Upper lobe of right lung (tissue), 1 donor: ENCODE data around the gene FAM53B. TPM values are rescaled to one million over a fixed set of nuclear protein-coding genes. Genes with fewer than 3 reads are reported as not detected.

Experiments
- ATAC-seq: fragments of 200-7000 bp; cut with Tn5 transposase; one replicate; pipeline ENCODE4 v1.9.1; 2020; ENCODE audit warnings: mild to moderate bottlenecking, moderate library complexity
- DNase-seq: peaks from one replicate; pipeline ENCODE4 v3.0.0-alpha.2; 2020
- H3K27ac ChIP-seq: fragments of 200-600 bp; one replicate; pipeline ENCODE4 v1.8.0; 2022
- H3K27me3 ChIP-seq: fragments of 200-600 bp; one replicate; pipeline ENCODE4 v1.8.0; 2022; ENCODE audit warnings: mild to moderate bottlenecking
- H3K36me3 ChIP-seq: fragments of 200-600 bp; one replicate; pipeline ENCODE4 v1.8.0; 2022
- H3K4me1 ChIP-seq: fragments of 200-600 bp; one replicate; pipeline ENCODE4 v1.8.0; 2022
- H3K4me3 ChIP-seq: fragments of 200-600 bp; one replicate; pipeline ENCODE4 v1.8.0; 2022; ENCODE audit warnings: mild to moderate bottlenecking
- H3K9me3 ChIP-seq: fragments of 200-600 bp; one replicate; pipeline ENCODE4 v1.8.0; 2022
- CTCF ChIP-seq: fragments of 200-600 bp; IDR thresholded peaks from one replicate; pipeline ENCODE4 v1.8.0; 2022; ENCODE audit warnings: antibody characterized with exemption
- intact Hi-C: fragments of 100-400 bp; cut with DNase I; formaldehyde crosslinking; loops from one replicate; pipeline ENCODE4 v1.11.0; 2022
- total RNA-seq: library from RNA; stranded (reverse); fragmentation: NEBNext Ultra II Directional; extraction: Animal tissue kit (Norgen Biotek cat#: 25700); gene quantifications from one replicate; pipeline ENCODE4 v1.2.1, GENCODE V29; 2021
- donor health status: DM: no; HTN: yes; CAD: no; lungs with severe emphysema.

Gene FAM53B
- total RNA-seq, 1 donor from 2014 or later, result 31.4 TPM

GRCh38 chr10:124578231-124579010 lies 165.8 kb downstream of the FAM53B start:
- DNase-seq, result no peak

GRCh38 chr10:124577651-124578050 lies 166.5 kb downstream of the FAM53B start:
- Histone ChIP-seq H3K4me1 (no peaks in the 10 kb centered on the region), H3K27ac (no peak overlapping the region), H3K4me3 (no peak overlapping the region), H3K27me3 (no peaks in the 10 kb centered on the region), H3K9me3 (no peaks in the 10 kb centered on the region), H3K36me3 (no peaks in the 10 kb centered on the region)
- ATAC-seq (no peak), DNase-seq (no peak)
- no peak for TF ChIP-seq CTCF
- intact Hi-C loops, result no loop called here

More at GRCh38 chr10:124578231-124579010, 165.8 kb downstream of the FAM53B start:
- Histone ChIP-seq H3K4me1 (no peaks in the 10 kb centered on the region), H3K27me3 (no peaks in the 10 kb centered on the region), H3K9me3 (no peaks in the 10 kb centered on the region), H3K36me3 (no peaks in the 10 kb centered on the region), H3K4me3 (no peak overlapping the region), H3K27ac (no peak overlapping the region)
- no peak for TF ChIP-seq CTCF
- intact Hi-C loops, result no loop called here
- peak; percentile 49 for ATAC-seq

- H3K27me3 ChIP-seq, result no peaks in the 10 kb centered on the region
- no peak overlapping the region for H3K27ac ChIP-seq
- H3K4me1 ChIP-seq, result no peaks in the 10 kb centered on the region
- no peak for DNase-seq
- intact Hi-C loops, result no loop called here
- no peak overlapping the region for H3K4me3 ChIP-seq
- no peak for TF ChIP-seq CTCF
- no peak for ATAC-seq
- H3K36me3 ChIP-seq, result no peaks in the 10 kb centered on the region
- H3K9me3 ChIP-seq, result no peaks in the 10 kb centered on the region
Observed at GRCh38 chr10:124576526-124577420, 167.4 kb downstream of the FAM53B start.

GRCh38 chr10:124575107-124576035 lies 168.8 kb downstream of the FAM53B start:
- H3K4me1 ChIP-seq, result no peaks in the 10 kb centered on the region
- no peak overlapping the region for H3K27ac ChIP-seq
- no peaks in the 10 kb centered on the region for H3K36me3 ChIP-seq
- no peak overlapping the region for H3K4me3 ChIP-seq
- ATAC-seq, result no peak
- no peak for TF ChIP-seq CTCF
- intact Hi-C loops, result no loop called here
- DNase-seq, result peak; percentile 40
- no peaks in the 10 kb centered on the region for H3K9me3 ChIP-seq
- H3K27me3 ChIP-seq, result no peaks in the 10 kb centered on the region

- H3K4me3 ChIP-seq, result no peak overlapping the region
- no peak overlapping the region for H3K27ac ChIP-seq
- H3K36me3 ChIP-seq, result no peaks in the 10 kb centered on the region
- ATAC-seq (no peak), DNase-seq (no peak)
- intact Hi-C loops, result no loop called here
- no peaks in the 10 kb centered on the region for H3K27me3 ChIP-seq
- no peaks in the 10 kb centered on the region for H3K9me3 ChIP-seq
- no peak for TF ChIP-seq CTCF
- no peaks in the 10 kb centered on the region for H3K4me1 ChIP-seq
Observed at GRCh38 chr10:124574456-124575070, 169.6 kb downstream of the FAM53B start.
